WTC11 (cell line): ENCODE measurements around the gene SPATA12. TPM values are rescaled to one million over a fixed set of nuclear protein-coding genes. Genes with fewer than 3 reads are reported as not detected.

Source experiments
- ATAC-seq: fragments of 200-7000 bp; cut with Tn5 transposase; 2 replicates; pipeline ENCODE4 v1.10.0; 2021; ENCODE audit warnings: mild to moderate bottlenecking, moderate library complexity
- CTCF ChIA-PET: fragments of 300-600 bp; sonication (Branson Sonifier 250); formaldehyde crosslinking; loops from one replicate; lab custom pipeline; 2021; ENCODE audit warnings: antibody characterized with exemption; lab: Charles Lee
- POLR2A ChIA-PET: fragments of 350-600 bp; sonication (Branson Sonifier 250); formaldehyde crosslinking; loops from one replicate; lab custom pipeline; 2021; ENCODE audit warnings: antibody characterized with exemption; lab: Charles Lee
- DNase-seq: peaks from one replicate; pipeline ENCODE4 v3.0.0; 2021; ENCODE audit warnings: low spot score
- H3K27ac Mint-ChIP-seq: 2 replicates; pipeline ENCODE4 v1.8.0; 2021; ENCODE audit warnings: mixed read lengths
- H3K27me3 Mint-ChIP-seq: 2 replicates; pipeline ENCODE4 v1.8.0; 2021; ENCODE audit warnings: low read depth, mild to moderate bottlenecking, moderate library complexity, mixed read lengths
- H3K36me3 Mint-ChIP-seq: 2 replicates; pipeline ENCODE4 v1.8.0; 2021; ENCODE audit warnings: mixed read lengths
- H3K4me1 Mint-ChIP-seq: 2 replicates; pipeline ENCODE4 v1.8.0; 2022; ENCODE audit warnings: mixed read lengths
- H3K4me3 Mint-ChIP-seq: 2 replicates; pipeline ENCODE4 v1.8.0; 2021; ENCODE audit warnings: mild to moderate bottlenecking, moderate library complexity, mixed read lengths
- H3K9me3 Mint-ChIP-seq: 2 replicates; pipeline ENCODE4 v1.8.0; 2021; ENCODE audit warnings: mixed read lengths
- AFF4 ChIP-seq: sonication (generic); formaldehyde crosslinking; IDR thresholded peaks from 2 replicates; pipeline ENCODE4 v1.8.1; 2023; ENCODE audit warnings: mild to moderate bottlenecking, missing genetic modification reagents, borderline replicate concordance
- AR ChIP-seq: fragments of 250-450 bp; sonication (Bioruptor Pico); IDR thresholded peaks from 2 replicates; pipeline ENCODE4 v1.9.0; 2021; ENCODE audit warnings: mild to moderate bottlenecking
- CREM ChIP-seq: sonication (generic); formaldehyde crosslinking; IDR thresholded peaks from 2 replicates; pipeline ENCODE4 v1.8.1; 2022; ENCODE audit warnings: mild to moderate bottlenecking, missing genetic modification reagents, moderate library complexity
- CTCF ChIP-seq: fragments of 200-600 bp; IDR thresholded peaks from 2 replicates; pipeline ENCODE4 v1.8.0; 2022; ENCODE audit warnings: antibody characterized with exemption
- ELF4 ChIP-seq: sonication (generic); formaldehyde crosslinking; IDR thresholded peaks from 2 replicates; pipeline ENCODE4 v1.8.1; 2022; ENCODE audit warnings: low read depth, mild to moderate bottlenecking, moderate library complexity, missing genetic modification reagents
- ETV6 ChIP-seq: sonication (generic); formaldehyde crosslinking; IDR thresholded peaks from 2 replicates; pipeline ENCODE4 v1.8.1; 2022; ENCODE audit warnings: mild to moderate bottlenecking, missing genetic modification reagents
- GABPB1 ChIP-seq: sonication (generic); formaldehyde crosslinking; IDR thresholded peaks from 2 replicates; pipeline ENCODE4 v1.8.1; 2023; ENCODE audit warnings: mild to moderate bottlenecking, missing genetic modification reagents
- HMGA2 ChIP-seq: fragments of 250-450 bp; sonication (Bioruptor Pico); IDR thresholded peaks from 2 replicates; pipeline ENCODE4 v1.4.0; 2021; ENCODE audit warnings: mild to moderate bottlenecking, moderate library complexity
- HMGXB4 ChIP-seq: sonication (generic); formaldehyde crosslinking; IDR thresholded peaks from 2 replicates; pipeline ENCODE4 v1.8.1; 2023; ENCODE audit warnings: mild to moderate bottlenecking, moderate library complexity, missing genetic modification reagents
- JUN ChIP-seq: sonication (generic); formaldehyde crosslinking; IDR thresholded peaks from 2 replicates; pipeline ENCODE4 v1.8.0; 2023; ENCODE audit warnings: mild to moderate bottlenecking, missing genetic modification reagents
- KAT7 ChIP-seq: sonication (generic); formaldehyde crosslinking; IDR thresholded peaks from 2 replicates; pipeline ENCODE4 v1.8.1; 2023; ENCODE audit warnings: missing genetic modification reagents, mild to moderate bottlenecking, borderline replicate concordance
- MXD4 ChIP-seq: fragments of 250-450 bp; sonication (Bioruptor Pico); IDR thresholded peaks from 2 replicates; pipeline ENCODE4 v1.8.0; 2021; ENCODE audit warnings: mild to moderate bottlenecking, moderate library complexity, borderline replicate concordance
- ZBTB21 ChIP-seq: sonication (generic); formaldehyde crosslinking; IDR thresholded peaks from 2 replicates; pipeline ENCODE4 v1.8.1; 2023; ENCODE audit warnings: mild to moderate bottlenecking, missing genetic modification reagents, borderline replicate concordance
- ZNF138 ChIP-seq: sonication (generic); formaldehyde crosslinking; conservative IDR thresholded peaks from 2 replicates; pipeline ENCODE4 v1.8.1; 2022; ENCODE audit warnings: mild to moderate bottlenecking, moderate library complexity, missing genetic modification reagents
- ZNF396 ChIP-seq: fragments of 250-450 bp; sonication (Bioruptor Pico); IDR thresholded peaks from 2 replicates; pipeline ENCODE4 v1.8.0; 2021; ENCODE audit warnings: mild to moderate bottlenecking, moderate library complexity, borderline replicate concordance
- ZNF416 ChIP-seq: fragments of 250-450 bp; sonication (Bioruptor Pico); IDR thresholded peaks from 2 replicates; pipeline ENCODE4 v1.9.0; 2021; ENCODE audit warnings: mild to moderate bottlenecking, inconsistent platforms
- ZNF512 ChIP-seq: sonication (generic); formaldehyde crosslinking; IDR thresholded peaks from 2 replicates; pipeline ENCODE4 v1.8.1; 2022; ENCODE audit warnings: missing genetic modification reagents, borderline replicate concordance
- ZSCAN18 ChIP-seq: fragments of 250-450 bp; sonication (Bioruptor Pico); IDR thresholded peaks from 2 replicates; pipeline ENCODE4 v2.1.2; 2022; ENCODE audit warnings: mild to moderate bottlenecking, moderate library complexity
- total RNA-seq: library from RNA; stranded (reverse); gene quantifications from 3 replicates; pipeline ENCODE4 v1.2.3, GENCODE V29; 2021

Gene SPATA12
- total RNA-seq, 1 experiment from 2014 or later, result 0.39 TPM

- ATAC-seq (no peak), DNase-seq (no peak)
- no peak overlapping the region for H3K27ac Mint-ChIP-seq
- TF ChIP-seq ZNF512 (CRISPR knock-in tag), result no peak
- TF ChIP-seq ZNF138 (CRISPR knock-in tag), result no peak
- no peak for TF ChIP-seq KAT7
- TF ChIP-seq GABPB1, result no peak
- no peak for TF ChIP-seq HMGXB4
- TF ChIP-seq ZNF416 (CRISPR knock-in tag), result no peak
- no peak for TF ChIP-seq CTCF
- TF ChIP-seq HMGA2, result no peak
- no peak for TF ChIP-seq AFF4 (CRISPR knock-in tag)
- TF ChIP-seq ELF4, result no peak
- TF ChIP-seq ZNF396 (CRISPR knock-in tag), result no peak
- no peak for TF ChIP-seq ETV6
- TF ChIP-seq AR (CRISPR knock-in tag), result no peak
- no peak for TF ChIP-seq MXD4 (CRISPR knock-in tag)
- TF ChIP-seq ZBTB21 (CRISPR knock-in tag), result no peak
- no peak for TF ChIP-seq JUN (CRISPR knock-in tag)
- no peak for TF ChIP-seq CREM (CRISPR knock-in tag)
- TF ChIP-seq ZSCAN18 (CRISPR knock-in tag), result no peak
- ChIA-PET CTCF (no interaction called here), POLR2A (no interaction called here)
- H3K36me3 Mint-ChIP-seq, result peaks cover 4% of the 10 kb centered on the region
- H3K4me3 Mint-ChIP-seq, result no peak overlapping the region
- H3K4me1 Mint-ChIP-seq, result no peaks in the 10 kb centered on the region
- no peaks in the 10 kb centered on the region for H3K27me3 Mint-ChIP-seq
- H3K9me3 Mint-ChIP-seq, result no peaks in the 10 kb centered on the region
Observed at GRCh38 chr3:57029383-57029782, 31.1 kb upstream of the SPATA12 start.
